Measurements from ENCODE around the gene CACNA1D.
"Not testable (repeated sequence)": the region's sequence is repeated elsewhere in the genome, so short reads cannot be mapped to it uniquely, and the experiment has no call there.

CACNA1D gene

GRCh38 chr3:53571264-53571663 is 76.9 kb downstream of the CACNA1D start:
- no peak for DNase-seq (ENCODE audit: low read depth in 2 of 2)

GRCh38 chr3:53572184-53572583 is 77.8 kb downstream of the CACNA1D start:
- DNase-seq (ENCODE audit: low read depth in 2 of 2) = not testable (repeated sequence)

- no peak for DNase-seq (ENCODE audit: low read depth in 2 of 2)
Observed at GRCh38 chr3:53577506-53577905, 83.1 kb downstream of the CACNA1D start.

GRCh38 chr3:53579636-53580035 is 85.2 kb downstream of the CACNA1D start:
- no peak for DNase-seq (ENCODE audit: low read depth in 2 of 2)

GRCh38 chr3:53581671-53582070 is 87.3 kb downstream of the CACNA1D start:
- DNase-seq (ENCODE audit: low read depth in 2 of 2) = no peak

GRCh38 chr3:53583161-53583690 is 88.8 kb downstream of the CACNA1D start:
- no peak for DNase-seq (ENCODE audit: low read depth in 2 of 2)

GRCh38 chr3:53585049-53585448 is 90.6 kb downstream of the CACNA1D start:
- DNase-seq (ENCODE audit: low read depth in 2 of 2) = no peak

- DNase-seq (ENCODE audit: low read depth in 2 of 2) = no peak
Observed at GRCh38 chr3:53585627-53586026, 91.2 kb downstream of the CACNA1D start.

- no peak for DNase-seq (ENCODE audit: low read depth in 2 of 2)
Observed at GRCh38 chr3:53588122-53588521, 93.7 kb downstream of the CACNA1D start.

- DNase-seq (ENCODE audit: low read depth in 2 of 2) = no peak
Observed at GRCh38 chr3:53589201-53589600, 94.8 kb downstream of the CACNA1D start.

GRCh38 chr3:53589806-53590205 is 95.4 kb downstream of the CACNA1D start:
- no peak for DNase-seq (ENCODE audit: low read depth in 2 of 2)

- DNase-seq (ENCODE audit: low read depth in 2 of 2) = no peak
Observed at GRCh38 chr3:53590606-53591005, 96.2 kb downstream of the CACNA1D start.

- DNase-seq (ENCODE audit: low read depth in 2 of 2) = no peak
Observed at GRCh38 chr3:53591646-53592045, 97.2 kb downstream of the CACNA1D start.

- no peak for DNase-seq (ENCODE audit: low read depth in 2 of 2)
Observed at GRCh38 chr3:53592862-53593261, 98.5 kb downstream of the CACNA1D start.

- DNase-seq (ENCODE audit: low read depth in 2 of 2) = no peak
Observed at GRCh38 chr3:53593611-53594010, 99.2 kb downstream of the CACNA1D start.

GRCh38 chr3:53594276-53594675 is 99.9 kb downstream of the CACNA1D start:
- no peak for DNase-seq (ENCODE audit: low read depth in 2 of 2)

GRCh38 chr3:53595660-53596059 is 101.2 kb downstream of the CACNA1D start:
- DNase-seq (ENCODE audit: low read depth in 2 of 2) = no peak

GRCh38 chr3:53597136-53597915 is 102.9 kb downstream of the CACNA1D start:
- DNase-seq (ENCODE audit: low read depth in 2 of 2) = no peak

- DNase-seq (ENCODE audit: low read depth in 2 of 2) = no peak
Observed at GRCh38 chr3:53599771-53600170, 105.4 kb downstream of the CACNA1D start.

- DNase-seq (ENCODE audit: low read depth in 2 of 2) = no peak
Observed at GRCh38 chr3:53602866-53603265, 108.5 kb downstream of the CACNA1D start.

GRCh38 chr3:53604232-53604631 is 109.8 kb downstream of the CACNA1D start:
- no peak for DNase-seq (ENCODE audit: low read depth in 2 of 2)

- DNase-seq (ENCODE audit: low read depth in 2 of 2) = no peak
Observed at GRCh38 chr3:53606793-53607192, 112.4 kb downstream of the CACNA1D start.

GRCh38 chr3:53612508-53612907 is 118.1 kb downstream of the CACNA1D start:
- DNase-seq (ENCODE audit: low read depth in 2 of 2) = no peak

GRCh38 chr3:53613125-53613524 is 118.7 kb downstream of the CACNA1D start:
- DNase-seq (ENCODE audit: low read depth in 2 of 2) = no peak
